SH-SY5Y (cell line): ENCODE measurements around the gene GLIPR1L2.

Experiments
- GATA2 ChIP-seq: IDR thresholded peaks from 2 replicates; pipeline ENCODE4 v1.6.1; 2011; ENCODE audit warnings: mild to moderate bottlenecking, low read depth, low read length
- GATA3 ChIP-seq: IDR thresholded peaks from 2 replicates; pipeline ENCODE4 v1.6.1; 2011; ENCODE audit warnings: low read depth, mild to moderate bottlenecking, low read length, moderate library complexity

DNA sequence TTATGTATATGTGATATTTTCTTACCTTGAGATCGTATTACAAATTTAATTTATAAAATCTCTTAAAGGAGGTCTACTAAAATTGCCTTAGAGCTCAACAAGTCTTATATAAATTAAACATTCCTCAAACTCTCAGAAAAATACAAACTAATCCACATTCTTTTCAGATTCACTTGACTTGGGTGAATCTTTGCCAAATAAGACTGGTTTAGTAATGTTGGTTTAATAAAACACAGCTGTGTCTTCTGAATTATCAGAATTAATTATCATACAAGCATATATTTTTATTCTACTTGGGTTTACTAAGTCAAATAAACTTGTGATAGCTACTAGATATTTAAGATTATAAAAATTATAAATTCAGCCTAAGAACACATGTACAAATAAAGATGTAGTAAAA lies 13.3 kb downstream of the GLIPR1L2 start:
- TF ChIP-seq GATA3 = no peak
- TF ChIP-seq GATA2 = no peak
